Middle frontal gyrus (tissue), 1 donor: Measurements from ENCODE around the gene AKT1.
"Not testable (repeated sequence)": the region's sequence is repeated elsewhere in the genome, so short reads cannot be mapped to it uniquely, and the experiment has no call there.

Source experiments
- DNase-seq: peaks from one replicate; pipeline ENCODE4 v3.0.0-alpha.2; 2015; ENCODE audit warnings: low spot score; ENCODE audit errors: extremely low spot score

AKT1 gene

GRCh38 chr14:104755621-104756020, 39.9 kb downstream of the AKT1 start:
- no peak for DNase-seq

GRCh38 chr14:104754213-104754851, 41.2 kb downstream of the AKT1 start:
- no peak for DNase-seq

GRCh38 chr14:104753528-104754212, 41.9 kb downstream of the AKT1 start:
- DNase-seq = no peak

GRCh38 chr14:104752735-104753527, 42.6 kb downstream of the AKT1 start, which contains the start of gene SIVA1:
Gene SIVA1 (plus strand): TSS chr14:104753147. CDS start chr14:104753202, 55 bp downstream.
- peak; percentile 98 for DNase-seq

- no peak for DNase-seq
Observed at GRCh38 chr14:104752423-104752734, 43.2 kb downstream of the AKT1 start.

- DNase-seq = no peak
Observed at GRCh38 chr14:104751539-104752422, 43.8 kb downstream of the AKT1 start.

GRCh38 chr14:104750753-104751057, 44.8 kb downstream of the AKT1 start:
- DNase-seq = not testable (repeated sequence)

- no peak for DNase-seq
Observed at GRCh38 chr14:104750056-104750752, 45.3 kb downstream of the AKT1 start.

- DNase-seq = peak; percentile 39
Observed at GRCh38 chr14:104749111-104749649, 46.4 kb downstream of the AKT1 start.

GRCh38 chr14:104747876-104748275, 47.7 kb downstream of the AKT1 start:
- no peak for DNase-seq

GRCh38 chr14:104746934-104747481, 48.5 kb downstream of the AKT1 start:
- DNase-seq = no peak

- DNase-seq = no peak
Observed at GRCh38 chr14:104746071-104746545, 49.4 kb downstream of the AKT1 start.

GRCh38 chr14:104745431-104745830, 50.1 kb downstream of the AKT1 start:
- no peak for DNase-seq

GRCh38 chr14:104744484-104744883, 51.1 kb downstream of the AKT1 start:
- DNase-seq = no peak

GRCh38 chr14:104743461-104744380, 51.8 kb downstream of the AKT1 start:
- no peak for DNase-seq

GRCh38 chr14:104742586-104743455, 52.7 kb downstream of the AKT1 start:
- DNase-seq = no peak

GRCh38 chr14:104741803-104742251, 53.7 kb downstream of the AKT1 start:
- no peak for DNase-seq
